Globus pallidus (tissue), 1 donor: ENCODE measurements around the gene VIPR2.
A peak's percentile ranks its signal among the peaks of the same experiment; 100 is the strongest.

ENCODE experiments used
- DNase-seq: peaks from one replicate; pipeline ENCODE4 v3.0.0-alpha.2; 2015; ENCODE audit warnings: low spot score

VIPR2 gene

DNA sequence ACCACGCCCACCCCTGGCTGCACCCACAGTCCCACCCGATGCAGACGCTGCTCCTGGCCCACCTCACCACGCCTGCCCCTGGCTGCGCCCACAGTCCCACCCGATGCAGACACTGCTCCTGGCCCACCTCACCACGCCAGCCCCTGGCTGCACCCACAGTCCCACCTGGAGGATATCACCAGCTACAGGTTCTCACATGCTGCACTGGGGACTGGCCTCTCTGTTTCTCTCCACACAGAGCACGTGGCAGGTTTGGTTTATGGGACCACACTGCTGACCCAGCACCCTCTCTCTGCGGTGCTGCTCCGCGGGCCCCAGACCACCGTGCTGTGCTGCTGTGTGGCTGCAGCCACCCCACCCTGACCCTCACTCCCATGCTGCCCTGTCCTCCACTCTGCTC lies 120.9 kb downstream of the VIPR2 start:
- no peak for DNase-seq

DNA sequence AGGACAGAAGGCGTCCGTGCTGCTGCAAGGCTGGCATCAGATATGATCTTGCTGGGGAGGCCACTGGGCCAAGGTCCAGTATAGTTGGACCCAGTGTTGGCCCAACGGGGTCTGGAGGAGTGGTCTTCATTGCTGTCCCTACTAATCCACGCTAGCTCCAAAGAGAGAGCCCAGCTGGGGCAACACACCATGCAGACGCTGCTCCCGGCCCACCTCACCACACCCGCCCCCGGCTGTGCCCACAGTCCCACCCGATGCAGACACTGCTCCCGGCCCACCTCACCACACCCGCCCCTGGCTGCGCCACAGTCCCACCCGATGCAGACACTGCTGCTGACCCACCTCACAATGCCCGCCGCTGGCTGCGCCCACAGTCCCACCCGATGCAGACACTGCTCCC lies 121.5 kb downstream of the VIPR2 start:
- DNase-seq, result no peak

DNA sequence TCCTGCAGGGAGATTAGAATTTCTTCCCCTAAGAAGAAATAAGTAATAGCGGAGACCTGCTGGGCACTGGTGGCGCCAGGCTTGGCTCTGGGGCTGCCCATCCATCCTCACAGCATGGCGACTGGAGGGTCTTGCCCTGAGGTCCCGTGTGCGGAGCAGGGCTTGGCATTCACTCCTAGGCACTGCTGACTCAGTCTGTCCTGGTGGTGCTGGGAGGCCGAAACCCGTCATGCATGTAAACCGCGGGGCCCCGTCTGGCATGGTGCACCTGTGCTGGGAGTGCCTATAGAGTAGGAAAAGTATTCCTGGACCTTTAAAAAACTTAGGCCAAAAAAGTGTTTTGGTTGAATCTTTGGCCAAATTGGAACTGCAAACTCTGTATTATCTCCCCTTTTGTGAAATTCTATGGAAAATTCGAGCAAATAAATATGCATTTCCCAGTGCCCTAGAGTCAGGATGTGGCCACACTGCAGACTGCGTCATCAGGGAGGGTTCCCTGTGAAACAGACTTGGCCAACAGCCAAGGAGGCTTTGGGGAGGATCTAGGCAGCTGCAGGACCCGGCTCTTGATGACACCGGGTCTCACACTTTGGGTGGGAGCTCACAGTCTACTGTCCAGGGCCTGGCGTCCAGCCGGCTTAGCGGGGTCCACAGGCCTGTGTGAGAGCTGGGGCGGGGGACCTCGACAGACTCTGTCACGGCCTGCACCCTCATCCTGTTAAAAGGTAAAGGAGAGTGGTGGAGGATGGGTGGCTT lies 122.3 kb downstream of the VIPR2 start:
- no peak for DNase-seq

DNA sequence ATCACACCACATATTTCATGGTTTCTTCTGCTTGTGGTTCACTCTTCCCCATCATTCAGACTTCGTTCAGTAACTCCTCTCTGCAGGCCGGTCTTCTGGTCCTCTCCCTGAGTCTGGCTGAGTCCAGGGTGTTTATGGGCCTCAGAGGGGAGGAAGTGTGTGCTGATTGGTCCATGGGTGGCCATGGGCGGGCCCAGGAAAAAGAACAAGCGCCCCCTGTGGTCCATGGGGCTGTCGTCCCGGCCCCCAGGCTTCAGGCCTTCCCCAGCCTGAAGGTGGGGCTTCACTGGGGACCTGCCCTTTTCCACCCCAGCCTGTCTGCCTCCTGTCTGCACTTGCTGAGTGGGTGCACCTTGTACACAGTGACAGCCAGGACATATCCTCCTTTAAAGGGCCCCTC lies 123.7 kb downstream of the VIPR2 start:
- no peak for DNase-seq

DNA sequence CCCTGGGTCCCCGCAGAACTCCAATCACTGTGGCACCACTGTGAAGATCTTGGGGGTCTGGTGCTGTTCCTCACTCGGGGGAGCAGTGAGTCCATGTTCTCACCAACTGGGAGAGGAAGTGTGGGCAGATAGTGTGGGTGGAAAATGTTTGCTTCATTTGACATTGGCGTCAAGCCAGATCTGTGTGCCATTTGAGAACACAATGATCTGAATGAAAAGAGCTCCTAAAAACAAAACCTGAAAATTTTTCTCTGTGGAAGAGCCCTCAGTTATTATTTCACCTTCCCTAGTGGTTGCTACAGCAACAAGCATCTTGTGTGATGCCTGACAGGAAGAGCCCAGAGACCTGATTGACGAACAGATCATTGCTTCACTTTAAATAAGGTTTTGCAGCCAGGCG lies 125.6 kb downstream of the VIPR2 start:
- no peak for DNase-seq

DNA sequence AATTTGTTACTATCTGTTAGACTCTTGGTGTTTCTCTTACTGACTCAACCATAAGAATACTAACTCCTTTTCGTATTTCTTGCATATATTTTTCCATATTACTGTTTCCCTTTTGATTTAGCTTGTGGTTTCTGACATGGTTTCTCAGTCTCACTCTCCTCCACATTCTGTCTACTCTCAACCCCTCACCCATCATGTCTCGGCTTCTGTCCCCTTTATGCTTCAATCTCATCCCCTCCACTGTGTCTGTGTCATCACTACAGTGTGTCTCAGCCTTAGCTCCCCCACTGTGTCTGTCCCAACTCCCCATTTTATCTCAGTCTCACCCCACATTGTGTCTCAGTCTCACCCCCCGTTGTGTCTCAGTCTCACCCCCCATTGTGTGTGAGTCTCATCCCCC lies 126.9 kb downstream of the VIPR2 start:
- no peak for DNase-seq

DNA sequence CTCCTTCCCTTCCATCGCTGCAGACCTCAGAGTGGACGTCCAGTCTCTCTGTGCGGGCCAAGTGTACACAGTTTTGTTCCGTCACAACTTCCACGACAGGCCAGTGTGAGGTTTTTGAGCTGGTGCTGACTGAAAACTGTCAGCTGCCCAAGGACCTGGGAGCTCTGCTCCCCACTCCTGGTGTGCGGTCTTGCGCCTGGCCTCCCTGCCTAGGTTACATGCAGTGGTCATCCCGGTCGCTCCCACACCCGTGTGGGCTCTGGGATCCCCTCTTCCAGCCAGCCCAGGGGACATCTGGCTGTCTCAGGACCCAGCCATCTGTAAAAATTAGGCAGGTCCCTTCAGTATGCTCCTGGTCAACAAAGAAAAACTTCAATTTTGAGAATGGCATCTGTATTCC lies 127.5 kb downstream of the VIPR2 start:
- DNase-seq, result no peak

DNA sequence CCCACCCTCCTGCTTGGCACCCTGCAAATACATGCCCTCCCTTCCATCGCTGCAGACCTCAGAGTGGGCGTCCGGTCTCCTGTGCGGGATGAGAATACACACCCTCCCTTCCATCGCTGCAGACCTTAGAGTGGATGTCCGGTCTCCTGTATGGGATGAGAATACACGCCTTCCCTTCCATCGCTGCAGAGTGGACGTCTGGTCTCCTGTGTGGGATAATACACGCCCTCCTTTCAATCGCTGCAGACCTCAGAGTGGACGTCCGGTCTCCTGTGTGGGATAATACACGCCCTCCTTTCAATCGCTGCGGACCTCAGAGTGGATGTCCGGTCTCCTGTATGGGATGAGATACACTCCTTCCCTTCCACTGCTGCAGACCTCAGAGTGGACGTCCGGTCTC lies 128.1 kb downstream of the VIPR2 start:
- no peak for DNase-seq

DNA sequence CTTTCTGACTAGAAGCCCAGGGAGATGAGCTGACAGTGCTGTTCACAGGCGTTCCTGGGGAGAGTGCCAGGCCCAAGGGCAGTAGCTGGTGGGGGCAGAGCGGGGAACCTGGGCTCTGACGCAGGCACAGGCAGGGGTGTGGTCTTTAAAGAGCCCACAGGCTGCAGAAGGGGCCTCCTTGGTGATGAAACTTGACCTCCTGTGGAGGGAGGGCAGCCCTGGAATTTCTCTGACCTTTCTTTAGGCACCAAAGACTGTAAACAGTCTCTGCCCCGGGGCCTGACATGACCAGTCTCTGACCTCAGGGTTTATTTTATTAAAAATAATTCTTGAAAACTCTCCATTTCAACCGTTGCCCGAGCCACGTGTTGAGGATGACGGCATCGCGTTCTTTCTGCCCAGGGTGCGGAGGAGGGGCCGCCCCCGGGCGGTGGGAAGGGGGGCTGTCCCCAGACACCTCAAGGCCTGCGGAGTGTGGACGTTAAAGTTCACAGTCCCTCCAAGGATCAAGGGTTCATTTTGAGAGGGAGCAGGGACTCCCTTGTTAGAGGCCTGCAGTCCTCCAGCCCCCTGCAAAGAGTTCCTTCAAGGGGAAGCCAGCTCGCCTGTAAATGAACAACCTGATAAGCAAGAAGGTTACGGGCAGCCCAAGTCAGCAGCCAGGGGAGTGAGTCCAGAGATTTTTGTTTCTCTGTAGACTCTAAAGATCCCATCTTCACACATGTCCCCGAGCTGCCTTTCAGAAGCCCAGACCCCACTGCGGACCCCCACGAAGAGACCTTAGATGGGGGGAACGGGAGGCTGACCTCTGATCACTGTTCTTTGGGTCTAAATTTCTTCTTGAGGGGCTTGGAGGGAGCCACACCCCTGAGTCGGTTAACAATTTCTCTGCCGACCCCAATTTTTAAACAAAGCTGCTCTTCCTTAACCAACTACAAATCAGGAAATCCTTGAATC lies 128.9 kb downstream of the VIPR2 start:
- no peak for DNase-seq

DNA sequence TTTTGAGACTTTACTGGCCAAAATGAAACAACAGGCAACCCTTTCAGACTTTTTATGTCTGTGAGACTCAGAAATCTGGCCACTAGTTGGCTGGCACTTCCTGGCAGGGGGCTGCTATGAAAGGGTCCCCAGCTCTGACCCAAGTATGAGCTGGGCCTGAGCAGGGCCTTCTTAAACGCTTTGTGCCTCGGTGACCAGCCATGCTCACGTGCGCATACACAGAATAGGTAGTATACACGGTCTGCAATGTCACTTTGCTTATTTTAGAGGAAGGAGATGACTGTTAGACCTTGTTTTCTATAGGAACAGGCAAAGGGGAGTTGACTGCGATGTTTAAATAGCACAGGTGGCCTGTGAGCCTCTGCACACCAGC lies 129.6 kb downstream of the VIPR2 start:
- DNase-seq, result no peak

DNA sequence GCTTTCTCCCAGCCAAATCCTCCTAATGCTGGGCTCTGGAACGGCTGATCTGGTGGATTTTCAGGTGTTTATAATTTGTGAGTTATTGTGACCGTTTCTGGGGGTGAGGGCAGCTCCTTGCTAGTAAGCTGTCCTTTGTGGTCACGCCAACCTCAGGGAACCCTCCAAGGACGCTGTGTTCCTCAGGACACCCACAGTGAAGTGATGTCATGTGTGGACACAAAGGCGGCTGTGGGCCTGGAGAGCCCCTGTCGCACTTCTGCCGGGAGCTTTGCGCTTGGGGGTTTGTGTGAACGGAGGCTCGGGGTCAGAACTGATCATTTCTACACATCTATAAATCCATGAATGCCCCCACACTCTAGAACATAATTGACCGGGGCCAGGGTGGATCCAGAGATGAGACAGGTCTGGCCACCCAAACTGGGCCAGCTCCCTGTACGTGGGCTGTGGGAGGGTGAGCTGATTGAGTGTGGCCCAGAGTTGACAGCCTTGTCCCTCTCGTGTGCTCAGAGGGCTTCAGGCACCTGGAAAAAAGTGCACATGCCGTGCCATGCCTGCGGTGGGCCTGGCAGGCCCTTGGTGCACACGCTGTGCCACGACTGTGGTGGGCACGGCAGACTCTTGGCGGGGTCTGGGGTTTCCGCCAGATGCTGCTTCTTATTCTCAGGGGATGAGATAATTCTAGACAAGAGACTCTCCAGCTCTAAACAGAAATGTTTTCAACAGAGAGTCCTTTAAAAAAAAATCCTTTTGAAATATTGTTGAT lies 130.2 kb downstream of the VIPR2 start:
- DNase-seq, result no peak

DNA sequence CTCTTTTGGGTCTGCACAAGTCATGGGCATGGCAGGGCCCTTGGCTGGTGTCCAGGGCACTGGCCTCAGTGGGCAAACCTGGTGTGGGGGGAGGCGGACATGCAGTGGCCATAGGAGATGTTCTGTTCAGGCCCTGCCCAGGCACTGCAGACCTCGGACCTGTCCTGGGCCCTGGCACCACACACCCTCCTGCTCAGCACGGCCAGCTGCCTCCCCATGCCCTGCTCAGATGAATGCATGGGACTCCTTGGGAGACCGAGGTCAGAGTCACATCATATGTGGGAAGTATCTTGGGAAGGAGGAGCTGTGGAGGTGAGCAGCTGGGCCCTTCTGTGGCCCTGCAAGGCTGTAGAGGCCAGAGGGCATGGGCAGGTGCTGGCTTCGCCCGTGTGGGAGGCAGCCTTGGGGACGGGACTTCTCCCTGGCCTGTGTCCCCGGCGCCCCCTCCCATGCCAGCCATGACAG lies 130.8 kb downstream of the VIPR2 start:
- no peak for DNase-seq

DNA sequence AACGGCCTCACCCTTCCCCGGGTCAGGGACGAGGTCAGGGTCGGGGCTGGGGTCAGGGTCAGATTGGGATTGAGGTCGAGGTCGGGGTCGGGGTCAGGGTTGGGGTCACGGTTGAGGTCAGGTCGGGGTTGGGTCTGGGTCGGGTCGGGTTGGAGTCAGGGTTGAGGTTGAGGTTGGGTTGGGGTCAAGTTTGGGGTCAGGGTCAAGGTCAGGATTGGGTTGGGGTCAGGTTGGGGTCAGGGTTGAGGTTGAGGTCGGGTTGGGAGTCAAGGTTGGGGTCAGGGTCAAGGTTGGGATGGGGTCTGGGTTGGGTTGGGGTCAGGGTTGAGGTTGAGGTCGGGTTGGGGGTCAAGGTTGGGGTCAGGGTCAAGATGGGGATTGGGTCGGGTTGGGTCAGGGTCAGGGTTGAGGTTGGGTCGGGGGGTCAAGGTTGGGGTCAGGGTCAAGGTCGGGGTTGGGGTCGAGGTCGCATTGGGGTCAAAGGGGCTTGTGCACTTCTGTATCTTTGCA lies 131.4 kb downstream of the VIPR2 start:
- no peak for DNase-seq

DNA sequence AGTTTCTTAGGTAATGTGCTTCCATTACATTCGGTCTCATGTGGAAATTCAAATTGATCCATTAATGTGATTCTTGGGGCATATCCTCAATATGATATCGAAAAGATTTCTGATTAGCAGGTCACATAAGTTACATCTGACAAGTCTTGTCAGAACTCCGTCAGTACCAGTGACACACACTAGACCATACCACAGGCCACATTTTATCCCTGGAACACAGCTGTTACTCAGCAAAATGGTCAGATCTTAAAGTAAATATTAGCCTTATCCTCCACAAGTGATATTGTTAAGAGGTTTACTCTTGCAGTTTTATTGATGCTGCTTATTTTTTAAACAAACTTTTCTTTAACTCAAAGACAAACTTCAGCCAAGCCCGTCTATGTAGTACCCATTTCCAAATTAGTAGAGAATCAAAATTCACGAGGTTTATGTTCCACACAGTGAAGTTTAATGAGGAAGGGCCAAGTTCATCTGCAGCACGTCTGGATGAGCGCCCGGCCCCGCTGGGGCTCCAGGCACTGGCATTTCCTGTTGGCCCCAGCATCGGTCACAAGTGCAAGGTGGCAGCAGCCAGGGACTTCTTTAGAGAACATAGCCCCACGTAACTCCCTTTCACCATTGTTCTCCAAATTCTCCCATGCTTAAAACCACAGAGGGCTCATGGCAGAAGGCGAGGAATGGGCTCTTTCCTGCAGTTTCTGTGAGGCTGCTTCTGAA lies 132.2 kb downstream of the VIPR2 start:
- DNase-seq, result peak; percentile 70

DNA sequence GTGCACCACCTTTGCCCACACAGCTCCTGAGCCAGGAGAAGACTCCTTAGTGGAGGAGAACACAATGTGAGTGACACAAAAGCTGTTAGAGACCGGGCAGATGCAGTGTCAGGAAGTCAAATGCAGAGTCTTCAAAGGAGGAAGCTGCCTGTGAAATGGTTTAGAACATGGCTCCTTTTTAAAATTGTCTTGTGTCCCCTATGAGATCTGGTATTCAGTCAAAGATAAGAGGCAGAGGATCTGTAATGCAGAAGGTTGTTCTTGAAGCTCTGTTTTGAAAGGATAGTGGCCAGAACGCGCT lies 133.0 kb downstream of the VIPR2 start:
- no peak for DNase-seq

DNA sequence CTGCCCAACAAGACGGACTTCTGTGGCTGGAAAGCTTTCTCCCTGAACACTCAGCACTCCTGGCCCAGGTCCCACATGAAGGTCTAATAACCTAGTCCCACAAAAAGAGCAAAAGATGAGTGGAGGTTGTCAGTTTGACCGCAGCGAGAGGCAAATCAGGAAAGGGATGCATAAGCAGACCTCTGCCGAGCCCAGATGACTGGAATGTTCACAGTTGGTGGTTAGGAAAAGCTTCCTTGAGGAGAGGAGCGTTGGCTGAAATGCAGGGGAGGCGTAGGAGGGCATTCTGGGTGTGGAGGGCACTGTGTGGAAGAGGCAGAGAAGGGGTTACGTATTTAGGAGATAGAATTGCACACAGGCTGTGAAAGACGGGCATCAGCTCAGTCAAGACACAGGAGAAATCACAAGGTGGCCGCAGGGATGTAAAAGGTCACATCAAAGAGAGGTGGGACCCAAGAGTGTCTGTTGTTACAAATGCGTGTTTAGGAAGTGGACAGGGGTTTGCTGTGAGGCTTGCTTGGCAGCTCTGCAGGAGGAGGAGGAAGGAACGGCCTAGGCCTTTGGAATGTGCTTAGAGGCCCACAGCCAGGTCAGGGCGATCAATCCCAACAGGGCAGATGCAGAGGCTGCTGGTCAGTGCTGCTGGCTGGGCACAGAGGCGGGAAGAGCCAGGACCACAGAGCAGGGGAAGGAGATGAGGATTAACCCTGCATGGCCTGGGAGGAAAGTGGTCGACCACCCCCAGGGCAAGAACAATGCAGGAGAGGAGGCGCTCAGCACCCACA lies 133.5 kb downstream of the VIPR2 start:
- DNase-seq, result no peak

DNA sequence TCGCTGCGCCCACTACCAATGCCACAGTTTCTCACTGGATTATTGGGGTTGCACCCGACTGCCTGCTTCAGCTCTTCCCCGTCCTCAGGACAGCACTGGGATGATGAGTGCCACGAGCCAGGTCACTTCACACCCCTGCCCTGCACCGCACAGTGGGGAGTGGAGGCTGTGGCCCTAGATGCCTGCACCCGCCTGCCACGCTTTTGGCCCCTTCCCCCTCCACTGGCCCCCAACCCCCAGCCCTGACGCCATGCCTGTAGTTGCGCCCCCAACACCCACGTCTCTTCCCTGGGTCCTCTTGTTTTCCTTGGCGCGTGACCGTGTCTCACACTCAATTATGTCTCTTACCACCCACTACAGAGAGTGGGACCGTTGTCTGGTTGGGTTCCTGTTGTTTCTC lies 134.3 kb downstream of the VIPR2 start:
- DNase-seq, result no peak

DNA sequence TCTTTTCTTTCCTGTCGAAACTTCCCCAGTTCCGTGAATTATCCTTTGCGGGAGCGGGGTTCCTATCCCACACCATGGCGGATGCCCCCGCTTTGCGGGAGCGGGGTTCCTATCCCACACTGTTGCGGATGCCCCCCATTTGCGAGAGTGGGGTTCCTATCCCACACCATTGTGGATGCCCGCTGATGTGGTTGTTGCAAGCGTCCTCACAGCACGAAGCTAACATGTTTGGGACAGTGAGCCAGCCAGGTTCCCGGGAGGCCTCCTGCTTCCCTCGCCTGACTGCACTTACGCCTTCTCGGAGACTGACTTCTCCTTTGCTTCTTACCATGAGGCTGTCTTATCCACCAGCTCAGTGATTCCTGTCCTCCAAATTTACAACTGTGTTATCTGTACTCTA lies 134.7 kb downstream of the VIPR2 start:
- no peak for DNase-seq

DNA sequence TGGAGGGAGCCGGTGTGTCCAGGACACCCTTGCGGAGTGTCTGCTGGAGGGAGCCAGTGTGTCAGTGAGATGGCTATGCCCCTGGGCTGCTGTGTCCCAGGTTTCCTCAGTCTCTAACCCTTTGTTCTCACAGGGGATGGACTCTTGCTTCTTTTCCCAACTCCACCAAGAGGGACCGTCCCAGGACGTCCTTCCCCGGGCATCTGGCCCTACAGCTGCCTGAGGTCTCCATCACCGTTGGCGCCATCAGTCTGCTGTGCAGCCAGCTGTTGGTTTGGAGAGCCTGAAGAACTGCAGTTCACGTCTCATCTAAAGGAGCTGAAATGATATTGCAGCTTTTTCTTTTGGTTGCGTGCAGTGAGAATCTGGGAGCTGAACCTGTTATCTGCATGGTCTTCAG lies 136.2 kb downstream of the VIPR2 start:
- DNase-seq, result no peak

DNA sequence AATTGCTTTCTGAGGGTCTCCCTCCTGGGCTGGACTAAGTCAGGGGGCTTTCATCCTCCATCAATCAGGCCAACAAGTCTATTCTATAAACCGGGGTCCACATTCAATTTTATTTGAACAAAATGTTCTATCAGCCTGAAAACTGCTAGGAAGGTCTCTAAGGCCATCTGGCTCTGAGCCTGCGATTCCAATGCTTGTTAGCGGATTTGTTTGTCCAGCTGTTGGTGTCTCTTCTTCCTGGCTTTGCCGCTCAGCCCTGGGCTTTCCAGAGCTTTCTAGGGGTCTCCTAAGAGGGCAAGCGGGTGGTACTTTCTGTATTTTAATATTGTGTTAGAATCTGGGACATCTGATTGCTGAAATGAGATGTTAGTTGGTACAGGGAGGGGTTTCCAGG lies 136.7 kb downstream of the VIPR2 start:
- no peak for DNase-seq

DNA sequence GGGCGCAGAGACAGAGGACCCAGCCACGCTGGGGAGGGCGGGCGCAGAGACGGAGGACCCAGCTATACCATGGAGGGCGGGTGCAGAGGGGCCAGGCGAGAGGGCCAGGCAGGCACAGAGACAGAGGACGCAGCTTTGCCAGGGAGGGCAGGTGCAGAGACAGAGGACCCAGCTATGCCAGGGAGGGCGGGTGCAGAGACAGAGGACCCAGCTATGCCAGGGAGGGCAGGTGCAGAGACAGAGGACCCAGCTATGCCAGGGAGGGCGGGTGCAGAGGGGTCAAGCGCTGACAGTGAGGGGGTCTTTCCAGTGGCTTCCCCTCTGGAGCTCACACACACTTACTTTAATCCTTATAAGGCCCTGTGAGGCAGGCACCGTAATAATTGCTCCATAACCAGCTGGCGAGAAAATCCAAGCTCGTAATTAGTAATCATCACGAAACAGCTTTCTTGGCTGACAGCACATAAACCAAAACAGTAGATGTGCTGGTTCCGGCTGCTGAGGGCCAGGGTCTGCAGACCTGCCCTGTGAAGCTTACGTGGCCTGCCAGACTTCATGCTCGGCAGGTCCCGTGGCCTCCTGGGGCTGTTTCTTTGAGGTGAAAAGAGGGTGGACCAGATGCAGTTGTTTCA lies 137.2 kb downstream of the VIPR2 start:
- no peak for DNase-seq
